Stimulated activated CD8-positive, alpha-beta memory T cell treated with anti-CD3 and anti-CD28 coated beads, Interleukin-2, amount 100 ng/mL, for 48 hours (primary cell): ENCODE data around the gene CELF5.

Source experiments
- DNase-seq, 2 donors: peaks; one replicate each; pipeline ENCODE4 v3.0.0-alpha.2; 2020; ENCODE audit warnings: low read depth in 2 of 2

The CELF5 gene

GRCh38 chr19:3239367-3239766, 14.9 kb downstream of the CELF5 start:
- DNase-seq = no peak

GRCh38 chr19:3243819-3244700, 19.6 kb downstream of the CELF5 start:
- peak in 1 of 2 donors; percentile 34 for DNase-seq

- no peak for DNase-seq
Observed at GRCh38 chr19:3245050-3245449, 20.6 kb downstream of the CELF5 start.

DNA sequence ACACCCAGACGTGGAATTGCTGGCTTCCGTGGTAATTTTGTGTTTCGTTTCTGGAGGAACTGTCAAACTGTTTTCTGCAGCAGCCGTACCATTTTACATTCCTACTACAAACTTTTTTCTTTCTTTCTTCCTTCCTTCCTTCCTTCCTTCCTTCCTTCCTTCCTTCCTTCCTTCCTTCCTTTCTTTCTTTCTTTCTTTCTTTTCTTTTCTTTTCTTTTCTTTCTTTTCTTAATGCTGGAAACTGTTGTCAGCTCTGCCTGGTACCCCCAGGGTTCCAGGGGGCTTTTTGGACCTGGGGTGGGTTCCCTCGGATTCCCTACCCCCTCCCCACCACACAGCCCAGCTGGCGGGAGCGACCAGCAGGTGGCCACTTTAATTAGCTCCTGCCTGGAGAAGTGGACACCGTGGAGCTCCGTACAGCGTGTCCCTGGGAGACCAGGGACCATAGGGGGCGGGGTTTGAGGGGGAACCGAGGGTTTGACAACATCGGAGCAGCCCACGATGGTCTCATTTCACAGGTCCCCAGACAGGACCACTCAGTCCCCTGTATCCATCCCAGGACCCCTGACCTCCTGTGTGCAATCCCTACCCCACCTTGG, 24.4 kb downstream of the CELF5 start:
- DNase-seq = no peak

GRCh38 chr19:3249408-3249807, 24.9 kb downstream of the CELF5 start:
- DNase-seq = peak in 1 of 2 donors; percentile 10

DNA sequence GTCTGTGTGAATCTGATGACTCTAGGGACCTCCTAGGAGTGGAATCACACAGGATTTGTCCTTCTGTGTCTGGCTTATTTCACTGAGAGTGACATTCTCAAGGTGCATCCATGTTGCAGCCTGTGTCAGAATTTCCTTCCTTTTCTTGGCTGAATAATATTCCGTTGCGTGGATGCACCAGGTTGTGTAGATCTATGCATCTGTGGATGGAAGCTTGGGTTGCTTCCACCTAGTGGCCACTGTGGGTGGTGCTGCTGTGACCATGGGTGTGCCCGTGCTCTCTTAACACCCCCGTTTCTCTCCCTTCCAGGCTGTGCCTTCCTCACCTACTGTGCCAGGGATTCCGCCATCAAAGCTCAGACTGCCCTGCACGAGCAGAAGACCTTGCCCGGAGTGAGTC, 26.2 kb downstream of the CELF5 start:
- peak in 1 of 2 donors; percentile 26 for DNase-seq

DNA sequence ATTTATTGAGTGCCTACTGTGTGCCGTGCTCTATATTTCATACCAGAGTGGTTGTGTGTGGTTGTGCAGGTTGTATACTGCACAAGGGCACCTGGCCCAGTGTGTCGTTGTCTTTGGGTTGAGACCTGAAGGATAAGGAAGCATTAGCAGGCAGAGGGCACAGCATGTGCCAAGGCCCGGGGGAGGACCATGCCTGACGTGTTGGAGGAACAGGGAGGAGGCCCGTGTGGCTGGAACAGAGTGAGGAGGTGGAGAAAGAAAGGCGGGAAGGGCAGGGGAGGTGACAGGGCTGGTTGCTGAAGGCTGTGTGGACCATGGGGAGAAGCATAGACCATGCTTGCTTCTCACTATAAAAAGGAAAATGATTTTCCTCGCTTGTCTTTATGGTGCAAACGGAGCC, 26.8 kb downstream of the CELF5 start:
- DNase-seq = no peak

- DNase-seq = no peak
Observed at GRCh38 chr19:3252650-3253049, 28.2 kb downstream of the CELF5 start.

DNA sequence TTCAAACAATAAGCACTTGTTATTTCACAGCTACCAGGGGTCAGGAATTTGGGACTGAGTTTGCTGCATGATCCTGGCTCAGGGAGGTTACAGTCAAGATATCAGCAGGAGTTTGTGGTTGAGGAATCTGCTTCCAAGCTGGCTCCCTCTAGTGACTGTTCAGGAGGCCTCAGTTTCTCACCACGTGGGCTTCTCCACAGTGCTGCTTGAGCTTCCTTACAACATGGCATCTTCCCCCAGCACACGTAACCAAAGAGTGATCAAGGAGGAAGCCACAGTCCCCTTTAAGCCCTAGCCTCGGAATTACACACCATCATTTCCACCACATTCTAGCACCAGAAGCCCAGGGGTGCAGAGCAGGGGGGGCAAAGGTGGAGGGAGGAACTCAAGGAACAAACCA, 28.8 kb downstream of the CELF5 start:
- DNase-seq = no peak

DNA sequence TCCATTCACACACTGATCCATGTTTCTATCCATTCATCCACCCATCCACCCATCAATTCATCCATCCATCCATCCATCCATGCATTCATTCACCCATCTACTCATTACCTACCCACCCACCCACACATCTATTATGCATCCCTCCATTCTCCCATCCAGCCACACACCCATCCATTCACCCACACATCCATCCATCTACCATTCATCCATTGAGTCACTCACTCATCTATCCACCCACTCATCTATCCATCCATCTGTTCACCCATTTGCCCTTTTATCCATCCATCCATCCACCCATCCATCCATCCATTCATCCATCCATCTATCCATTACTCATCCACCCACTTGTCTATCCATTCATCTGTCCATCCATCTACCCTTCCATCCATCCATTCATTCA, 30.1 kb downstream of the CELF5 start:
- DNase-seq = no peak

DNA sequence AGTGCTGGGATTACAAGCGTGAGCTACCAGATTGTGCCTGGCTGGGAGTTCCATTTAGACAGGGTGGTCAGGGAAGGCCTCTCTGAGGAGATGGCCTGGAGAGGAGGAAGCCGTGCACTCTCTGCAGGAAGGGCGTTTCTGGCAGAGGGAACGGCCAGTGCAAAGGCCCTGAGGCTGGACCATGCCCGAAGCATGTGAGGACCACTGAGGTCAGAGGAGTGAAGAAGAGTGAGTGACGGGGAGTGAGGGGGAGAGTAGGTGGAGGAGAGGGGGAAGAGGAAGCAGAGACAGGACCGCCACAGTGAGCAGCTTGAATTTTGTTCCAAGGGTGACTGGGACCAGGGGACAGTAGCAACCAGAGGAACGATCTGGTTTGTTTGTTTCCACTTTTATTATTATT, 32.6 kb downstream of the CELF5 start:
- no peak for DNase-seq

DNA sequence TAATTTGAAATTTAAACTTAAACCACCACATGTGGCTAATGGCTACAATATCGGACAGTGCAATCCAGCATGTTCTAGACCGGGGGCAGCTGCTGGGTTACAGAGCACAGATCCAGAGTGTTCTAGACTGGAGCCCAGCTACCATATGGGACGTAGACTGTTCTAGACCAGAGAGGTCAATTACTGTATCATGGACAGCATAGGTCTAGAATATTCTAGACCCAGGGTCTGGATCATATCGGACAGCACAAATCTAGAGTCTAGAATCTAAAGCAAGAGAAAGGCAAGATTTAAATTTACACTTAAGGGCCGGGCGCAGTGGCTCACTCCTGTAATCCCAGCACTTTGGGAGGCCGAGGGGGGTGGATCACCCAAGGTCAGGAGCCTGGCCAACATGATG, 37.9 kb downstream of the CELF5 start:
- DNase-seq = no peak

- DNase-seq = no peak
Observed at GRCh38 chr19:3263866-3264265, 39.4 kb downstream of the CELF5 start.

- DNase-seq = no peak
Observed at GRCh38 chr19:3265432-3265831, 41.0 kb downstream of the CELF5 start.

- no peak for DNase-seq
Observed at GRCh38 chr19:3266092-3266693, 41.7 kb downstream of the CELF5 start.

DNA sequence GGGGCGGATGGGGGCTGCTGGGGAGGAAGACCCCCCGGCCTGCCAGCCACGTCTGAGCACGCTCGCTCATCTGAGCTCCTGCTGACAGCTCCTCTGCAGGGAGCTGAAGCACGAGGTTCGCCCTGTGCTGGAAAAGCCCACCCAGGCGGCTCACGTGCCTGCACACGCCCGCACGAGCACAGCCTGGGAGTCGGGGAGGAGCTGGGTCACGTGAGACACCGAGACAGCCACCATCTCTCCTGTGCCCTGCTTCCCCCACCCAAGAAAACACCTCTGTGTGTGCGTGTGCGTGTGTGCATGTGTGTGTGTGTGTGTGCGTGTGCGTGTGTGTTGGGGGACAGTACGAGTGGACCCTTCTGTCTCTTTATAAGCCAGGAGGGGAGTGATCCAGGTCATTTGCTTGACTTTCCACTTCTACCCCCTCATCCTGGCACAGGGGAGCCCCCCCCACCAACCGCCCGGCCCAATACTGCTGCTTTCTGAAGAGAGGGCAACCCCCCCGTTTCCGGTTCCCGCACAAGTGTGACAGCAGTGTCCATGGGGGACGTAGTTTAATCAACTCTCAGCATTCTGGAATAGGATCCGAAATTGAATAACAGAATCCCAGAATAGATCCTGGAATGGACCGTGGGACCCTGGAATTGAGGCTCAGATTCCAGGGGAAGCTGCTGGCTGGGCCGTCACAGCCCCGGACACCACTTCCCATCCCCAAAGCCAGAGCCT, 42.5 kb downstream of the CELF5 start:
- DNase-seq = no peak

- no peak for DNase-seq
Observed at GRCh38 chr19:3268326-3268725, 43.9 kb downstream of the CELF5 start.

- no peak for DNase-seq
Observed at GRCh38 chr19:3268763-3269162, 44.3 kb downstream of the CELF5 start.

- no peak for DNase-seq
Observed at GRCh38 chr19:3269916-3270671, 45.6 kb downstream of the CELF5 start.

- DNase-seq = peak; percentile 18 to 41
Observed at GRCh38 chr19:3270902-3271301, 46.4 kb downstream of the CELF5 start.

GRCh38 chr19:3272401-3272931, 48.0 kb downstream of the CELF5 start:
- DNase-seq = no peak
